Neural crest cell (in vitro differentiated cells): ENCODE measurements around the gene ZNF324. TPM values are rescaled to one million over a fixed set of nuclear protein-coding genes. Genes with fewer than 3 reads are reported as not detected.

Experiments used
- DNase-seq: peaks from one replicate; pipeline ENCODE4 v3.0.0; 2021; ENCODE audit warnings: low read depth, mixed read lengths, low spot score
- H3K27ac Mint-ChIP-seq: one replicate; pipeline ENCODE4 v1.8.0; 2021; ENCODE audit warnings: mild to moderate bottlenecking, mixed read lengths; ENCODE audit not compliant: unreplicated experiment
- H3K27me3 Mint-ChIP-seq: 2 replicates; pipeline ENCODE4 v1.8.0; 2021; ENCODE audit warnings: low read depth, mild to moderate bottlenecking, mixed read lengths
- H3K36me3 Mint-ChIP-seq: 2 replicates; pipeline ENCODE4 v1.8.0; 2021; ENCODE audit warnings: low read depth, mild to moderate bottlenecking, mixed read lengths
- H3K4me1 Mint-ChIP-seq: 2 replicates; pipeline ENCODE4 v1.8.0; 2021; ENCODE audit warnings: mixed read lengths
- H3K4me3 Mint-ChIP-seq: one replicate; pipeline ENCODE4 v1.8.0; 2021; ENCODE audit warnings: mild to moderate bottlenecking, mixed read lengths
- H3K9me3 Mint-ChIP-seq: 2 replicates; pipeline ENCODE4 v1.8.0; 2021; ENCODE audit warnings: mixed read lengths
- CTCF ChIP-seq: fragments of 200-600 bp; sonication (generic); conservative IDR thresholded peaks from 2 replicates; pipeline ENCODE4 v1.5.0; 2021; ENCODE audit warnings: antibody characterized with exemption, mild to moderate bottlenecking
- long read RNA-seq: library from polyadenylated mRNA; unstranded; transcript quantifications from one replicate; pipeline ENCODE4 v2.0.0, GENCODE V29; 2020
- total RNA-seq: library from RNA; stranded (reverse); gene quantifications from 2 replicates; pipeline ENCODE4 v1.2.1, GENCODE V29; 2021

ZNF324 gene
- total RNA-seq: 17.5 and 18.8 TPM in 2 replicates
- long read RNA-seq, transcript ZNF324-201 (4 exons, 3,000 nt): major isoform, 6 of 8 reads
- long read RNA-seq, partial matches to known transcripts: 0 of 8 reads
- long read RNA-seq, other reads (novel, unspliced or antisense): 2 of 8 reads

GRCh38 chr19:58466760-58467589, at the start of gene ZNF324:
Gene ZNF324 (plus strand): TSS chr19:58467080. CDS start chr19:58469186, 2,106 bp downstream.
- H3K4me1 Mint-ChIP-seq: peaks cover 27% of the 10 kb centered on the region
- DNase-seq: peak; percentile 96
- H3K27me3 Mint-ChIP-seq: peaks cover 3% of the 10 kb centered on the region
- peak within 1 kb of the TSS; percentile 67 for H3K27ac Mint-ChIP-seq
- H3K4me3 Mint-ChIP-seq: peak within 1 kb of the TSS; percentile 88
- no peaks in the 10 kb centered on the region for H3K36me3 Mint-ChIP-seq
- no peaks in the 10 kb centered on the region for H3K9me3 Mint-ChIP-seq
- TF ChIP-seq CTCF: no peak

GRCh38 chr19:58428617-58429016, 38.3 kb upstream of the ZNF324 start:
- no peak overlapping the region for H3K27ac Mint-ChIP-seq
- peaks cover 41% of the 10 kb centered on the region for H3K36me3 Mint-ChIP-seq
- H3K4me1 Mint-ChIP-seq: no peaks in the 10 kb centered on the region
- H3K4me3 Mint-ChIP-seq: no peak overlapping the region
- no peaks in the 10 kb centered on the region for H3K27me3 Mint-ChIP-seq
- peaks cover 18% of the 10 kb centered on the region for H3K9me3 Mint-ChIP-seq
- no peak for TF ChIP-seq CTCF
- no peak for DNase-seq

GRCh38 chr19:58429745-58430144, 37.1 kb upstream of the ZNF324 start:
- H3K9me3 Mint-ChIP-seq: peaks cover 20% of the 10 kb centered on the region
- no peaks in the 10 kb centered on the region for H3K27me3 Mint-ChIP-seq
- no peak overlapping the region for H3K4me3 Mint-ChIP-seq
- DNase-seq: no peak
- peaks cover 45% of the 10 kb centered on the region for H3K36me3 Mint-ChIP-seq
- TF ChIP-seq CTCF: no peak
- peak overlapping the region; percentile 27 for H3K27ac Mint-ChIP-seq
- H3K4me1 Mint-ChIP-seq: no peaks in the 10 kb centered on the region

GRCh38 chr19:58434217-58434616, 32.7 kb upstream of the ZNF324 start:
- H3K4me3 Mint-ChIP-seq: no peak overlapping the region
- no peak for TF ChIP-seq CTCF
- no peak overlapping the region for H3K27ac Mint-ChIP-seq
- peaks cover 55% of the 10 kb centered on the region for H3K36me3 Mint-ChIP-seq
- no peak for DNase-seq
- no peaks in the 10 kb centered on the region for H3K4me1 Mint-ChIP-seq
- peaks cover 5% of the 10 kb centered on the region for H3K27me3 Mint-ChIP-seq
- H3K9me3 Mint-ChIP-seq: peaks cover 34% of the 10 kb centered on the region

GRCh38 chr19:58439576-58440554, 27.0 kb upstream of the ZNF324 start, which contains the start of gene ZNF132:
Gene ZNF132 (minus strand): TSS chr19:58440153. CDS start chr19:58439821, 332 bp downstream.
- peak; percentile 9 for DNase-seq
- H3K27me3 Mint-ChIP-seq: peaks cover 5% of the 10 kb centered on the region
- H3K27ac Mint-ChIP-seq: no peak within 1 kb of the TSS
- H3K36me3 Mint-ChIP-seq: peaks cover 35% of the 10 kb centered on the region
- H3K4me1 Mint-ChIP-seq: no peaks in the 10 kb centered on the region
- H3K4me3 Mint-ChIP-seq: peak within 1 kb of the TSS; percentile 67
- TF ChIP-seq CTCF: no peak
- H3K9me3 Mint-ChIP-seq: peaks cover 27% of the 10 kb centered on the region
